Stimulated activated CD4-positive, alpha-beta T cell treated with anti-CD3 and anti-CD28 coated beads, Interleukin-2, amount 100 ng/mL, for 24 hours (primary cell): Measurements from ENCODE around the gene PDE4B.
"Not testable (repeated sequence)": the region's sequence is repeated elsewhere in the genome, so short reads cannot be mapped to it uniquely, and the experiment has no call there.

Source experiments
- DNase-seq, 2 donors: peaks; one replicate each; pipeline ENCODE4 v3.0.0-alpha.2; 2020

PDE4B gene

DNA sequence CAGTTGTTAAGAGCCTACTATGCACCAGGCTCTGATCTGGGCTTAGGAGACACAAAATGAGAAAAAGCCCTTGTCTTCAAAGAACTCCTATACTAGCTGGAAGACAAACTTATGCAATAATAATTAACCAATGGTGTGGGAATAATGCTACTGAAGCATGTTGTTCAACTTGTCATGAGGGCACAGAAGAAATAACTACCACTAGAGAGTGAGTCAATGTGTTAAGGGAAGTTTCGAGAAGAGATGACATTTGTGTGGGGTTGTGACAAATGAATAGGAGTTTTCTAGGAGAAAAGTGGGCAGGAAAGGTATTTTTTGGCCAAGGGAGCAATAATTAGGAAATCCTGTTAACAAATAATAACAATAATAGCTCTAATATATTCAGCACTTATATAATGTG, 205.0 kb downstream of the PDE4B start:
- no peak for DNase-seq

DNA sequence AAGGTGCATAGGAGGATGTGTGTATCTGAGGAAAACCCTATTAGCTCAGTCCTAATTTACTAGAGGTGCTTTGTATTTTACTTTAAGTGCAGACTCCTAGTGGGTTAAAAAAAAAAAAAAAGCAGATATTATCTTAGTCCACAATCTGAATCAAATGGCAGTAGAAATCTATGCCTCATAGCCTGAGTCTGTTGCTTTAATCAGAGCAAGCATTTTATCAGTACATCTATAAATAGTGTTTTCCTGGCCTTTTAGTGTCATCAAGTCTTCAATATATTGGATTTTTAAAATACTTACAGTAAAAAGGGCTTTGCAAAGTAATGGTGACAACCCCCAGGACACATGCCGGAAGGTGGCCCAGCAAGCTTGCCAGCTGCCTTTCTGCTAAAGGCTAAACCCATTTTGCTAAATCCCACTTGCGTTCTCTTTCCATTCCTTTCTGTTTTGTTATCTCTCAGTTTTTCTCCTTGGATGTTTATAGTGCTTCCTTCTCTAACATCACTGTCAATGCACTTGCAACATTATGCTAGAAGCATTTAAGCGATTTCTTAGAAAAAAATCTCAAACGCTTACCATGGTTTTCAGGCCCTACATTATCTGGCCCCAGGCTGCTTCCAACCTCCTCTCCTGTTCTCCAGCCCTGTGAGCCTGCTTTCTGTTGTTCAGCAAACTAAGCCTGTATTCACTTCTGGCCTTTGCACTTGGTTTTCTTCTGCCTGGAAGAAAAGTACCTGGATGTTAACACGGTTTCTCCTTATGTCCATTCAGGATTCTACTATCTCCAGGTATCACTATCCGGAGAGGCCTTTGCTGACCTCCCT, 206.3 kb downstream of the PDE4B start:
- no peak for DNase-seq

DNA sequence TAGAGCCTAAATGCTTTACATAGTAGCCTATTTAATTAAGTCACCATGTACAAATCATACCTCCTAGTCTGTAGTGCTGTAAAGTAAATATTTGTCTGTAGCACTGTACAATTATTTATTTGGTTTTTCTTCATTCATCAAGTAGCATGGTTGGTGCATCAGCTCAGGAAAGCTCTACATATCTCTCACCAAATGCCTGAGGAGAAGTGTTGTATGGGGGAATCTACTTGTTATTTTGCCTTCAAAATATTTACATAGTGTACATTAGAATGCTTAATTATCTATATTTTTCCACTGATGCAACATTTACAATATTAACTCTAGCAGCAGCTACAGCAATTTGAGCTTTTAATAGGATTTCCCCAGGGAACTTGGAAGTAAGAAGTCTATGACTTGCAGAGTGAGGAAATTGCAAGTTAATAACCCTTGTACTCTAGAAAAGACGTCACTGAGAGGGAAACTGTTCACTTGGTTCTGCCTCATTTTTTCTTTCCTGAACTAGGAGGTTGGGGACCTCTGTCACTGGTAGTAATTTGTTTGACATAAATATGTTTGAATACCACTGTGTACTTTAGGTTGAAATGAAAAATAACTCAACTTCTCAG, 207.4 kb downstream of the PDE4B start:
- no peak for DNase-seq

DNA sequence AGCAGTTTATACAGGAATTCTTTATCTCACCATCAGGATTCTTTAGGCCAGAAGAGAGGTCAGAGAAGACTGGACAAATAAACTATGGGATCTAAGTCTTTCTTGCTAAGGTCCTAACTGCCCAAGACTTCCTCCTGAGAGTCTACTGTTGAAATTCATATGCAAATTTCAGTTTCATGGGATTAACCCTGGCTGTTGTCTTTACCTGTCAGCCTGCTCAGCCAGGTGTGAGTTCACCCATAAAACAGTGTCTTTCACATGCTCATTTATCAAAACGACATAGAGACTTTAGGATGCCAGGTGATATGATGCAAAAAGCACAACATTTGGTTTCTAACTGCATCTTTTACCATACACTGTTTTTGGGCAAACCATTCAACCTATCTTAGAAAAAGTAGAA, 211.0 kb downstream of the PDE4B start:
- no peak for DNase-seq

DNA sequence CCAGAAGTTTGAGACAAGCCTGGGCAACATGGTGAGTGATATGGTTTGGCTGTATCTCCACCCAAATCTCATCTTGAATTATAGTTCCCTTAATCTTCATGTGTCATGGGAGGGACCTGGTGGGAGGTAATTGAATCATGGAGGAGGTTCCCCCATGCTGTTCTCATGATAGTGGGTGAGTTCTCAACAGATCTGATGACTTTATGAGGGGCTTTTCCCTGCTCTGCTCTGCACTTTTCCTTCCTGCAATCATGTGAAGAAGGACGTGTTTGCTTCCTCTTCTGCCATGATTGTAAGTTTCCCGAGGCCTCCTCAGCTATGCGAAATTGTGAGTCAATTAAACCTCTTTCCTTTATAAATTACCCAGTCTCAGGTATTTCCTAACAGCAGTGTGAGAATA, 213.8 kb downstream of the PDE4B start:
- DNase-seq: not testable (repeated sequence)

DNA sequence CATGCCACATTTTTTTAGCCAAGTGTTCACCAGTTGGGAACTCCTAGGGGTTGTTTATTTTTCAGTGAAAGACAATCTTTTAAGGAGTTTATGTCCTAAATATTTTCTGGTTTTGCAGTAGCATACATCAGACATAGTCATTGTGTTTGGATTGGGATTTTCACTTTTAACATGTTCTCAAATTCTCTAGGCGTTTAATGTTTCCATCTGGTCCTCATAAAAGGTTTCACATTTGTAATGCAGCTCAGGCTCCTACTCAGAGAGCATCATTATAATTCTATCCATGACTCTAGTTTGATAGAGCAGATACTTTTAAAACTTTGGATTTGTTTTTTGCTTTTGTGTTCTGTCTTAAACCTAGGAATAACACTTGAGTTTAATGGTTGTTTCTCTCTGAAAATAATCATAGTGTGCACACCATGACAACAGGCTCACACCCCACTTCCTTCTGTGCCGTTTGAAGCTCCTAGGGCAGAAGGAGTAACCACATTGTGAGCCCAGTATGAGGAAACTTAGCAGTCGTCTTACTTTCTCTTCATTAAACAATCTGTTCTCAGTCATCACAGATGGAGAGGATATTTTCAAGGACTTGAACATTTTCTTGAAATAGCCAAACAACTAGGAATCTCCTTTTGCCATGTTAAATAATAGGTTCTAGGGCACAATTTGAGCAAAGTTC, 219.6 kb downstream of the PDE4B start:
- no peak for DNase-seq

DNA sequence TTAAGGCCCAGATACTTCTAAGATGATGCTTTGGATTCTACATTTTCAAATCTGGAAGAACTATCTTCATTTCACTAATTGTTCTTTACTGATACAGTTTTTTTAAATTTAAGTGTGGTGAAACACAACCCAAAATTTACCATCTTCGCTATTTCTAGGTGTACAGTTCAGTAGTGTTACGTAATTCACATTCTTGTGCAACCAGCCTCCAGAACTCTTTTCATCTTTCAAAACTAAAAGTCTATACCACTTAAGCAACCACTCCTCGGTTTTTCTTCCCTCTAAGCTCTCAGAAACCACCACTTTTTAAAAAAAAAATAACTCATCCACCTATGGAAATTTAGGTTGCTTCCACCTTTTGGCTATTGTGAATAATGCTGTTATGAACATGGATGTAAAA, 220.7 kb downstream of the PDE4B start:
- DNase-seq: no peak

DNA sequence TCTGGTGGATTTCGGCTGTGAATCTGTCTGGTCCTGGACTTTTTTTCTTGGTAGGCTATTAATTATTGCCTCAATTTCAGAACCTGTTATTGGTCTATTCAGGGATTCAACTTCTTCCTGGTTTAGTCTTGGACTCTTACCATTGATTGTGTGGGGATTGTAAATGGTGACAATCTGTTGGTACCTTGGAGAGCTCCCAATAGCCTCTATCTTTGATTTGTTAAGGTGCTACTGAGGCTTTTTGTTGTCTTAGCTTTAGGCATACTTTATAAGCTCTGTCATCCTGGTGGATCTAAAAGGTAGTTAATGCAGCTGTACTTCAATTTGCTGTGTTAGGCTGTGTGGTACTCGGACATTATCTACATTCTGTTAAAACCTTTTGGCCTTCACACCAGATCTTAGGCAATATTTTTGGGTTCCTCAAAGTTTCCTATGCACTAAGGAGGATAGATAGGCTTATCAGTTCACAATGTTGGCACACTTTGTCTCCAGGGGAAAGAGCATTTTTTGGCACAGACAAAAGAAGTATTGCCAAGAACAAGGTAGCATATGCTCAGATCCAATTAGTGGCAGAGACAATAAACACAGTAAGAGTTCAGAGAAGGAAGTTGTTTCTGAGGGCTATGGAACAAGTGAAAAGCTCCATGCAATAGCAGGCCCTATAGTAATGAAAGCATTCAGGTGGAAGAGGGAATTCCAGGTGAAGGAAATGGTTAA, 230.4 kb downstream of the PDE4B start:
- no peak for DNase-seq

DNA sequence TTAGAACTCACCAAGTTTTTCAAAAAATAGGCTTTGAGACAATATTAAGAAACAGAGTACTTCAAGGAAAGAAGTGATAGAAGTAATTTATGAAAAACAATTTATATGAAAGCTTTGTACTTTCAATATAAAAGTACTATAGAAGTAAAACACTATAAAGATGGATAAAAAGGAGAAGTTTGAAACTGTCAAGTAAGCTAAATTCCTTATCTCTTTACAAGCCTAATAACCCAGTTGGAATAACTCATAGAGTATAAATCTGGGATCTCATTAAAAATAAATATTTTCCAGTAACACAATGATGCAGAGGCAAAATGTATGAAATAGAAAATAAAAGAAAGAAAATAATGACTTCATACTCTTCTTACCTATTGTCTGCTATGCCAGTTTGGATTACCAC, 232.5 kb downstream of the PDE4B start:
- no peak for DNase-seq

DNA sequence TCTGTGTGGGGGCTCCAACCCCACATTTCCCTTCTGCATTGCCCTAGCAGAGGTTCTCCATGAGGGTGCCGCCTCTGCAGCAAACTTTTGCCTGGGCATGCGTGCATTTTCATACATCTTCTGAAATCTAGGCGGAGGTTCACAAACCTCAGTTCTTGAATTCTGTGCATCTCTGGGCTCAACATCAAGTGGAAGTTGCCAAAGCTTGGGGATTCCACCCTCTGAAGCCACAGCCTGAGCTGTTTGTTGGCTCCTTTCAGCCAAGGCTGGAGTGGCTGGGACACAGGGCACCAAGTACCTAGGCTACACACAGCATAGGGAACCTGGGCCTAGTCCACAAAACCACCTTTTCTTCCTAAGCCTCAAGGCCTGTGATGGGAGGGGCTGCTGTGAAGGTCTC, 235.3 kb downstream of the PDE4B start:
- no peak for DNase-seq

DNA sequence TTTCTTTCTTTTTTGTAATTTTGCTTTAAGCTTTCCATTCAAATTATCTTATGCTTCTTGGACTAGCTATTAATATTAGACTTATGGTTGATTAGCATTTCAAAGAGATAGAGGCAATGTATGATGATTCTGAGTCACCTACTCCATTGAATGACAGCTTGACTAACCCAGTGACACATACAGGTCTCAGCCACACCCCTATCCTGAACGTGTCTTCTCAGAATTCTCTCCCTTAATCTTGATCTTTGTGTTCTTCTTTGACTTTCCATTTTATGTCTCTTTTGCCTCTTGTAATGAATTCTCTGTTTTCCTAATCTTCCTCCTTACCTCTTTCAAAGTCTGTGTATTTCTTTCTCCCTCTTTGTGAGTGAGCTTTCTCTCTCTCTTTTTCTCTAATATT, 241.1 kb downstream of the PDE4B start:
- DNase-seq: no peak

DNA sequence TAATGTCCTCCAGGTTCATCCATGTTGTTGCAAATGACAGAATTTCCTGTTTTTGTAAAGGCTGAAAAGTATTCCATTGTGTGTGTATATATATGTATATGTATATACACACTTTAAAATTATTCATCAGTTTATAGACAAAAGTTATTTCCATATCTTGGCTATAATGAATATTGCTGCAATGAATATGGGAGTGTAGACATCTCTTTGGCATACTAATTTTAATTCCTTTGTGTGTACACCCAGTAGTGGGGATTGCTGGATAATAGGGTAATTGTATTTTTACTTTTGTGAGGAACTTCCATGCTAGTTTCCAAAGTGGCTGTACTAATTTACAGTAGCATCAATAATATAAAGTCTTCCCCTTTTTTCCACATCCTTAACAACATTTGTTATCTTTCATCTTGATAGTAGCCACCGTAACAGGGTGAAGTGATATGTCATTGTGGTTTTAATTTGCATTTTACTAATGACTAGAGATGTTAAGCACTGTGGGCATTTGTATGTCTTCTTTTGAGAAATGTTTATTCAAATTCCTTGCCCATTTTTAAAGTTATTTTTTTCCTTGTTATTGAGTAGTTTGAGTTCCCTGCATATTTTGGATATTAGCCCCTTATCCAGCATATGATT, 243.0 kb downstream of the PDE4B start:
- DNase-seq: no peak

DNA sequence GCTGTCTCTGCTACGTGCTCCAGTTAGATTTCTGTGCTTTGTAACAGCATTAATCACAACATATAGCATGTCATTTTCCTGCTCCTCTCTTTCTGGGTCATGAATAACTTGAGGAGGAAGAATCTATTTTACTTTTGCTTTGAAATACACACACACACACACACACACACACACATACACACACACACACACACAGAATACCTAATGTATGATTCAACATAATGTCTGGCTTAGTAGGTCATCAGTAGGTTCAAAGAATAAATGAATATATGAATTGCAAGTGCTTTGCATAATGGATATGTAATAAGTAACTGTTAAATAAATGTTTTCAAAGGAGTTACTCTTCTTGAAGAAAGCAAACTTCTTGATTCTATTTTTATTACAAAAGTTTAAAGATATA, 249.0 kb downstream of the PDE4B start:
- no peak for DNase-seq

DNA sequence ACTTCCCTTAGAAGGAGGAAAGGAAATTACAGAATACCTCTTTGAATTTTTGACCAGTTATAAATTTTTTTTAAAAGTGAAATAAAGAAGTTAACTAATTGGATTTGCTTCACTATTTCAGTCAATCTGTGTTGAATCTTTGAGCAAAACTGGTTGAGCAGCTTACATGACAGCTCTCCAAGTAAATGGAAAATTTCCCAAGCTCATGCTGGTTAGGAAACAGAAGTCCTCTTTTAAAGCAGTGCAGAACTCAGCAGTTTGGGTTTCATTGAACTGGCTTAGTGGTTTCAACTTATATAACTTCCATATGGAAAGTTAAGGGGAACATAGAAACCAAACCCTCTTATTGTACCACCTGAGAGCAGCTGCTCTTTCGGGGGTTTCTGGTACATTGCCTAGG, 250.5 kb downstream of the PDE4B start:
- DNase-seq: no peak

DNA sequence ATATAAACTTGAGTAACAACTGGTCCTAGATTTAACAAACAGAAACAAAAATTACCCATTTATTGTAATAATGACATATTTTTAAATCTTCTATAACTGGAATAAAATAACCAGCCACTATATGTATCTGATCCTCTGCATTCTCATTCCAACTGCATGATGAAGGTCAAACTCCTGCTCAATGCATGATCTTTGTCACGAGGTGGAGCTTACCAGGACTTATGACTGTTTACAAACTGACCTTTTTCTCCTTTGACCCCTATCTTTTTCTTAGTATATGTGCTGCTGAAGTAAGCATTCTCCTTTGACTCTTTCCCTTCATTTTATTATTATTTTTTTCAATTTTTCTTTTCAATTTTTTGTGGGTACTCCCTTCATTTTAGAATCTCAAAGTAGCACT, 252.2 kb downstream of the PDE4B start:
- DNase-seq: no peak

DNA sequence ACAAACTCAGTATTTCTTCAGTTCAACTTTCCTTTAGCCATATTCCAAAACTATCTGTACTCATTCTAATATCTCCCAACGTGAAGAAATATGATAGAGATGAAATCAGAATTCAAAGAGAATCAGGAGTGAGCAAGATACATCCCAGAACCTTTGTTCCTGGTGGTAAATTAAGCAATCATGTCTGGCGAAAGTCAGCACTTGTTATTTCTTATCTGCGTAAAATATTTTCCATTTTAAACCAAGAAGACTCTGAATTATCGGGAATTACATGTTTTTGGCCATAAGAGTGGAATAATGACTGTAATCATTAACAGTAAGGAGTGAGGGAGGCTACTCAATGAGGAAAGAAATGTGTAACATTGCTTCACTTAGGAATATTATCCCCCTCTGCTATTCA, 253.7 kb downstream of the PDE4B start:
- no peak for DNase-seq

DNA sequence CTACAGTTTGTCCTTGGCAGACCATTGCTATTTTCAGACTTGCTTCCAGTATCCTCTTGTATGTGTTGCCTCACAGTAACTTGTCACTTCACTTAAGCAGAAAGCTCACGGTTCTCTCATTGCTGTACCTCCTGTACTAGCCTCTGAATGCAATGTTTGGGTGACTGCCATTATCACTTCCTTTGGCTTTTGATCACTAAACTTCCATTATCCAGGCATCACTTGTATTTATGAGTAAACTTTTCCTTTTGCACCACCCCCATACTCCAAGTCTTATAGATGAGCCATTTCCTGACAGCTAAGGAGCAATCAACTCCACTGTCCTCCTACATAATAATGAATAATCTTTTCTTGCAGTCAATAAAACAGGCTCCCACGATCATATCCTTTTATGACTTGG, 255.3 kb downstream of the PDE4B start:
- no peak for DNase-seq

DNA sequence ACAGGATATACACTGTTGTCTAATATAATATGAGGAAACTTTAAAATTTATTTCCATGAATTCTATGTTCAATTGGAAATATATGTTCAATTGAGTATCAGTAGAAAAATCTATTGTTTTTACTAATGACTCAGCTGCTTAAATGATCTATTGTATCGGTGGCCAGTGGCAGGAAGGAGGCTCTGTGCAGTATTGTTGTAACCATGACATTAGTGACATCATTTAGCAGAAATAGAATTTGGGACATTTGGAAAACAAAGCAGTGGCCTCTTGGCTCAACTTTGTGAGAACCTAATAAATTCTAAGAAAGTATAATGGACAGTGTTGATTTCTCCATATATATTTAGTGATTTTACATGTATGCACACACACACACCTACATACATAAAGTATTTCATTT, 257.4 kb downstream of the PDE4B start:
- no peak for DNase-seq

DNA sequence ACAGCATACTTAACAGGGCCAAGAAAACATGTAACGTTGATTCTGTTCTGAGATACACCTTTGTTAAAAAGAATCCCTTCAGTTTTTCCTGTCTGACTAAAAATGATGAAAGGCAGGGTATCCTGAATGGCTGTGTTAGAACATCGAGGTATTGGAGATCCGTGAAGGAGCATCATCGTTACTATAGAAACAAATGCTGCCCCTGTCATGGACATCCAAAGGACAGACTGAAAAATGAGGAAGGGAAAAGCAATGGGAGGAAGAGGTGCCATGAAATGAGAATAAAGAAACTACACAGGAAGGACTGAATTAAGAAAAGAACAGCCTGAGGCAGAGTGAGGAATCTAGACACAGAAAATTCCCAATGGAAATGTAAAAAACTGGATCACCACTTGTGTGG, 257.9 kb downstream of the PDE4B start:
- no peak for DNase-seq

DNA sequence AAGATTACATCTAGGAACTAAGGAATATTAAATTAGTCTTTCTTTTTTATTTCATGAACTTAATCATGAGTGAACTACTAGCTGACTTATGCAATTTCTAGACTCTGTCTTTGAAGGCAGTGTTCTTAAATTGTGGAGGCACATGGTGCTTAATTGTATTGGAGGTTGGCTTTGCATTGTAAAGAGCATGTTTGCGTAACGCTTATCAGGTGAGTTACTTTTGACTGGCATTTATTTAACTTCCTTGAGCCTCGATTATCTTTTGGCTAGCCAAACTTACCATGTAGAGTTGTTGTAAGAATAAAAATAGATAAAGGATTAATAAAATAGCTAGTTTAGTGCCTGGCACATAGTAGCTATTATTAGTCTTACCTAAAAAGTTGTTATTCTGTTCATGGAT, 262.4 kb downstream of the PDE4B start:
- DNase-seq: no peak

DNA sequence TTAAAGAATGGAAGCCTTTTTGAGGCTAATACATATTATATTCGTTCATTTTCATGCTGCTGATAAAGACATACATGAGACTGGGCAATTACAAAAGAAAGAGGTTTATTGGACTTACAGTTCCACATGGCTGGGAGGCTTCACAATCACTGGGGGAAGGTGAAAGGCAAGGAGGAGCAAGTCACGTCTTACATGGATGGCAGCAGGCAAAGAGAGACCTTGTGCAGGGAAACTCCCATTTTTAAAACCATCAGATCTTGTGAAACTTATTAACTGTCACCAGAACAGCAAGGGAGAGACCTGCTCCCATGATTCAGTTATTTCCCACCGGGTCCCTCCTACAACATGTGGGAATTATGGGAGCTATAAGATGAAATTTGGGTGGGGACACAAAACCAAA, 264.8 kb downstream of the PDE4B start:
- not testable (repeated sequence) for DNase-seq

DNA sequence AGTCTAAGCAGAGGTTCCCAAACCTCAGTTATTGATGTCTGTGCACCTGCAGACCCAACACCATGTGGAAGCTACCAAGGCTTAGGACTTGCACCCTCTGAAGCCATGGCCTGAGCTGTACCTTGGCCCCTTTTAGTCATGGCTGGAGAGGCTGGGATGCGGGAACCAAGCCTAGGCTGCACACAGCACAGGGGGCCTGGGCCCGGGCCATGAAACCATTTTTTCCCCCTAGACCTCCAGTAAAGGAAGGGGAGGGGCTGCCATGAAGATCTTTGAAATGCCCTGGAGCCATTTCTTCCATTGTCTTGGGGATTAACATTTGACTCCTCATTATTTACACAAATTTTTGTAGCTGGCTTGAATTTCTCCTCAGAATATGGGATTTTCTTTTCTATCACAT, 265.9 kb downstream of the PDE4B start:
- no peak for DNase-seq

DNA sequence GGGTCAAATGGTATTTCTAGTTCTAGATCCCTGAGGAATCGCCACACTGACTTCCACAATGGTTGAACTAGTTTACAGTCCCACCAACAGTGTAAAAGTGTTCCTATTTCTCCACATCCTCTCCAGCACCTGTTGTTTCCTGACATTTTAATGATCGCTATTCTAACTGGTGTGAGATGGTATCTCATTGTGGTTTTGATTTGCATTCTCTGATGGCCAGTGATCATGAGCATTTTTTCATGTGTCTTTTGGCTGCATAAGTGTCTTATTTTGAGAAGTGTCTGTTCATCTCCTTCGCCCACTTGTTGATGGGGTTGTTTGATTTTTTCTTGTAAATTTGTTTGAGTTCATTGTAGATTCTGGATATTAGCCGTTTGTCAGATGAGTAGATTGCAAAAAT, 274.5 kb downstream of the PDE4B start:
- not testable (repeated sequence) for DNase-seq
